GM21447 (cell line): ENCODE results near the gene NDNF.

Experiments
- ATAC-seq: cut with Tn5 transposase; IDR thresholded peaks from one replicate; pipeline ENCODE4 v1.9.1; 2021; ENCODE audit not compliant: unreplicated experiment

The NDNF gene

GRCh38 chr4:121015421-121015820, 56.9 kb downstream of the NDNF start:
- no peak for ATAC-seq

GRCh38 chr4:121014544-121014943, 57.8 kb downstream of the NDNF start:
- no peak for ATAC-seq

GRCh38 chr4:121011780-121012340, 60.5 kb downstream of the NDNF start:
- no peak for ATAC-seq

- no peak for ATAC-seq
These were observed 61.2 kb downstream of the NDNF start for GRCh38 chr4:121011138-121011537.

- ATAC-seq: no peak
These were observed 62.5 kb downstream of the NDNF start for GRCh38 chr4:121009578-121010478.

GRCh38 chr4:121007660-121008059, 64.7 kb downstream of the NDNF start:
- no peak for ATAC-seq

- no peak for ATAC-seq
These were observed 68.5 kb downstream of the NDNF start for GRCh38 chr4:121003863-121004262.

GRCh38 chr4:120995266-120996010, 76.9 kb downstream of the NDNF start:
- ATAC-seq: no peak

GRCh38 chr4:120994521-120994920, 77.8 kb downstream of the NDNF start:
- ATAC-seq: no peak

GRCh38 chr4:120991885-120992284, 80.5 kb downstream of the NDNF start:
- ATAC-seq: no peak

GRCh38 chr4:120990246-120990645, 82.1 kb downstream of the NDNF start:
- no peak for ATAC-seq
